Neural progenitor cell (in vitro differentiated cells): ENCODE data around the gene DQX1. TPM values are rescaled to one million over a fixed set of nuclear protein-coding genes. Genes with fewer than 3 reads are reported as not detected.
A peak's percentile ranks its signal among the peaks of the same experiment; 100 is the strongest.

Experiments used
- DNase-seq: peaks from one replicate; pipeline ENCODE4 v3.0.0-alpha.2; 2016; ENCODE audit warnings: low spot score
- H2AFZ ChIP-seq: fragments of 200-600 bp; sonication (generic); replicated peaks from 2 replicates; pipeline ENCODE4 v1.6.1; 2016; ENCODE audit warnings: antibody characterized with exemption
- H3F3A ChIP-seq: fragments of 200-600 bp; sonication (generic); 2 replicates; pipeline ENCODE4 v1.6.1; 2016; ENCODE audit warnings: antibody characterized with exemption, low read depth
- H3K27ac ChIP-seq: fragments of 200-600 bp; sonication (generic); 2 replicates; pipeline ENCODE4 v1.5.1; 2016; ENCODE audit warnings: mild to moderate bottlenecking
- H3K27me3 ChIP-seq: fragments of 200-600 bp; sonication (generic); 2 replicates; pipeline ENCODE4 v1.6.1; 2016; ENCODE audit warnings: mild to moderate bottlenecking, moderate library complexity
- H3K36me3 ChIP-seq: fragments of 200-600 bp; sonication (generic); 2 replicates; pipeline ENCODE4 v1.5.1; 2016
- H3K4me1 ChIP-seq: fragments of 200-600 bp; sonication (generic); 2 replicates; pipeline ENCODE4 v1.6.1; 2016; ENCODE audit warnings: mixed run types
- H3K4me2 ChIP-seq: fragments of 200-600 bp; sonication (generic); 2 replicates; pipeline ENCODE4 v1.6.1; 2016
- H3K4me3 ChIP-seq: fragments of 200-600 bp; sonication (generic); 2 replicates; pipeline ENCODE4 v1.5.1; 2016
- H3K79me2 ChIP-seq: fragments of 200-600 bp; sonication (generic); 2 replicates; pipeline ENCODE4 v1.6.1; 2016; ENCODE audit warnings: low read depth
- H3K9ac ChIP-seq: fragments of 200-600 bp; sonication (generic); 2 replicates; pipeline ENCODE4 v1.6.1; 2016
- H3K9me3 ChIP-seq: fragments of 200-600 bp; sonication (generic); 2 replicates; pipeline ENCODE4 v1.5.1; 2016; ENCODE audit warnings: low read depth
- H4K20me1 ChIP-seq: fragments of 200-600 bp; sonication (generic); 2 replicates; pipeline ENCODE4 v1.6.1; 2016; ENCODE audit warnings: low read depth
- H3K27ac Mint-ChIP-seq: 3 replicates; pipeline ENCODE4 v1.8.0; 2021; ENCODE audit warnings: mixed read lengths
- H3K27me3 Mint-ChIP-seq: 2 replicates; pipeline ENCODE4 v1.8.0; 2022; ENCODE audit warnings: low read depth, mild to moderate bottlenecking, inconsistent platforms, moderate library complexity, mixed read lengths; ENCODE audit not compliant: insufficient read depth
- H3K36me3 Mint-ChIP-seq: 3 replicates; pipeline ENCODE4 v1.8.0; 2021; ENCODE audit warnings: mixed read lengths
- H3K4me1 Mint-ChIP-seq: 3 replicates; pipeline ENCODE4 v1.8.0; 2021; ENCODE audit warnings: mixed read lengths
- H3K4me3 Mint-ChIP-seq: 3 replicates; pipeline ENCODE4 v1.8.0; 2021; ENCODE audit warnings: mild to moderate bottlenecking, moderate library complexity, mixed read lengths
- H3K9me3 Mint-ChIP-seq: 3 replicates; pipeline ENCODE4 v1.8.0; 2020; ENCODE audit warnings: mixed read lengths
- CTCF ChIP-seq: fragments of 200-600 bp; sonication (generic); IDR thresholded peaks from 2 replicates; pipeline ENCODE4 v1.5.1; 2017; ENCODE audit warnings: antibody characterized with exemption, mild to moderate bottlenecking
- EZH2 ChIP-seq: fragments of 200-600 bp; sonication (generic); IDR thresholded peaks from 2 replicates; pipeline ENCODE4 v1.6.1; 2017; ENCODE audit warnings: antibody characterized with exemption, mild to moderate bottlenecking, moderate library complexity
- EZH2phosphoT487 ChIP-seq: fragments of 200-600 bp; sonication (generic); IDR thresholded peaks from 2 replicates; pipeline ENCODE4 v1.6.1; 2017; ENCODE audit warnings: antibody characterized with exemption
- total RNA-seq: library from RNA; depleted of rRNA; stranded (reverse); fragments of >200 nt; gene quantifications from 2 replicates; pipeline ENCODE4 v1.2.3, GENCODE V29; 2015; ENCODE audit warnings: low replicate concordance

DQX1 gene
- total RNA-seq, 1 donor from 2014 or later: 0.11 TPM

GRCh38 chr2:74556159-74556558 lies 30.1 kb upstream of the DQX1 start:
- Histone ChIP-seq H3K36me3 (no peaks in the 10 kb centered on the region), H3K4me3 (no peak overlapping the region), H3K4me2 (no peak overlapping the region), H2AFZ (no peak overlapping the region), H3K9me3 (no peaks in the 10 kb centered on the region), H3K9ac (no peak overlapping the region), H3F3A (peaks cover 31% of the 10 kb centered on the region), H3K4me1 (peaks cover 12% of the 10 kb centered on the region), H3K27ac (no peak overlapping the region), H3K79me2 (peaks cover 11% of the 10 kb centered on the region), H3K27me3 (peaks cover 39% of the 10 kb centered on the region), H4K20me1 (peaks cover 22% of the 10 kb centered on the region)
- Mint-ChIP-seq H3K27ac (no peak overlapping the region), H3K9me3 (no peaks in the 10 kb centered on the region), H3K4me1 (peaks cover 6% of the 10 kb centered on the region), H3K27me3 (peaks cover 26% of the 10 kb centered on the region), H3K4me3 (peak overlapping the region; percentile 95), H3K36me3 (peaks cover 9% of the 10 kb centered on the region)
- TF ChIP-seq CTCF (no peak), EZH2 (no peak), EZH2phosphoT487 (no peak)
- DNase-seq: no peak

GRCh38 chr2:74555610-74556103 lies 29.6 kb upstream of the DQX1 start:
- Mint-ChIP-seq H3K4me1 (peaks cover 6% of the 10 kb centered on the region), H3K27me3 (peaks cover 25% of the 10 kb centered on the region), H3K36me3 (peaks cover 10% of the 10 kb centered on the region), H3K4me3 (peak overlapping the region; percentile 95), H3K27ac (no peak overlapping the region), H3K9me3 (no peaks in the 10 kb centered on the region)
- H3K4me3 ChIP-seq: peak overlapping the region; percentile 97
- peak overlapping the region; percentile 88 for H3K4me2 ChIP-seq
- peaks cover 11% of the 10 kb centered on the region for H3K79me2 ChIP-seq
- peaks cover 31% of the 10 kb centered on the region for H3F3A ChIP-seq
- peaks cover 12% of the 10 kb centered on the region for H3K4me1 ChIP-seq
- no peak for DNase-seq
- peaks cover 22% of the 10 kb centered on the region for H4K20me1 ChIP-seq
- peak overlapping the region; percentile 1 for H3K9ac ChIP-seq
- no peak overlapping the region for H2AFZ ChIP-seq
- no peak overlapping the region for H3K27ac ChIP-seq
- no peaks in the 10 kb centered on the region for H3K36me3 ChIP-seq
- no peaks in the 10 kb centered on the region for H3K9me3 ChIP-seq
- TF ChIP-seq EZH2: no peak
- TF ChIP-seq EZH2phosphoT487: no peak
- no peak for TF ChIP-seq CTCF
- peaks cover 39% of the 10 kb centered on the region for H3K27me3 ChIP-seq

- Mint-ChIP-seq H3K27me3 (peaks cover 28% of the 10 kb centered on the region), H3K27ac (no peak overlapping the region), H3K36me3 (peaks cover 15% of the 10 kb centered on the region), H3K4me3 (peak overlapping the region; percentile 95), H3K9me3 (no peaks in the 10 kb centered on the region), H3K4me1 (peaks cover 11% of the 10 kb centered on the region)
- peaks cover 31% of the 10 kb centered on the region for H3F3A ChIP-seq
- no peak overlapping the region for H3K27ac ChIP-seq
- H4K20me1 ChIP-seq: peaks cover 22% of the 10 kb centered on the region
- no peaks in the 10 kb centered on the region for H3K9me3 ChIP-seq
- DNase-seq: peak; percentile 79
- H3K36me3 ChIP-seq: no peaks in the 10 kb centered on the region
- H3K4me2 ChIP-seq: peak overlapping the region; percentile 88
- H3K9ac ChIP-seq: peak overlapping the region; percentile 1
- TF ChIP-seq CTCF (no peak), EZH2phosphoT487 (peak; percentile 43), EZH2 (peak; percentile 55)
- peaks cover 12% of the 10 kb centered on the region for H3K4me1 ChIP-seq
- peaks cover 42% of the 10 kb centered on the region for H3K27me3 ChIP-seq
- peak overlapping the region; percentile 92 for H2AFZ ChIP-seq
- H3K4me3 ChIP-seq: peak overlapping the region; percentile 97
- peaks cover 14% of the 10 kb centered on the region for H3K79me2 ChIP-seq
Observed at GRCh38 chr2:74554820-74555531, 28.9 kb upstream of the DQX1 start.
